ENCODE results near the gene FGF6. TPM values are rescaled to one million over a fixed set of nuclear protein-coding genes. Genes with fewer than 3 reads are reported as not detected.

The FGF6 gene
- total RNA-seq, 1 experiment from 2014 or later: not detected

GRCh38 chr12:4433745-4434058 lies 11.9 kb downstream of the FGF6 start:
- Histone ChIP-seq H3K9me2 (ENCODE audit: insufficient read depth) (no peaks in the 10 kb centered on the region), H3K27ac (no peak overlapping the region), H3K4me3 (no peak overlapping the region), H3K4me1 (replicated peaks; ENCODE audit: insufficient read depth) (no peaks in the 10 kb centered on the region), H2AFZ (no peak overlapping the region), H3K27me3 (ENCODE audit: insufficient read depth, low read depth) (peaks cover 95% of the 10 kb centered on the region), H3K4me2 (no peak overlapping the region), H4K20me1 (ENCODE audit: insufficient read depth) (no peaks in the 10 kb centered on the region), H3K9me3 (ENCODE audit: insufficient read depth, low read depth) (no peaks in the 10 kb centered on the region), H3K36me3 (ENCODE audit: low read depth) (no peaks in the 10 kb centered on the region), H3F3A (ENCODE audit: insufficient read depth, low read depth) (no peaks in the 10 kb centered on the region), H3K79me2 (ENCODE audit: low read depth) (no peaks in the 10 kb centered on the region)
- TF ChIP-seq CTCF (conservative IDR thresholded peaks at IDR 0.05) (no peak), EZH2 (IDR thresholded peaks at IDR 0.05; ENCODE audit: low read depth) (no peak)
- POLR2A ChIA-PET (ENCODE audit: unreplicated experiment): no interaction called here
- CTCF ChIA-PET: no interaction called here
- DNase-seq: no peak
- intact Hi-C loops (cut with micrococcal nuclease; ENCODE audit: unreplicated experiment): no loop called here
- no TSS peak for BruUV-seq (replicated peaks)

- no peak for DNase-seq
- H3K4me1 ChIP-seq (replicated peaks; ENCODE audit: insufficient read depth): no peaks in the 10 kb centered on the region
- H3K27ac ChIP-seq: no peak overlapping the region
- POLR2A ChIA-PET (ENCODE audit: unreplicated experiment): no interaction called here
- no peak overlapping the region for H3K4me2 ChIP-seq
- H4K20me1 ChIP-seq (ENCODE audit: insufficient read depth): no peaks in the 10 kb centered on the region
- H2AFZ ChIP-seq: no peak overlapping the region
- no TSS peak for BruUV-seq (replicated peaks)
- H3K9me3 ChIP-seq (ENCODE audit: insufficient read depth, low read depth): no peaks in the 10 kb centered on the region
- H3K4me3 ChIP-seq: no peak overlapping the region
- no peak for TF ChIP-seq EZH2 (IDR thresholded peaks at IDR 0.05; ENCODE audit: low read depth)
- TF ChIP-seq CTCF (conservative IDR thresholded peaks at IDR 0.05): no peak
- H3F3A ChIP-seq (ENCODE audit: insufficient read depth, low read depth): no peaks in the 10 kb centered on the region
- peaks cover 98% of the 10 kb centered on the region for H3K27me3 ChIP-seq (ENCODE audit: insufficient read depth, low read depth)
- intact Hi-C loops (cut with micrococcal nuclease; ENCODE audit: unreplicated experiment): no loop called here
- no peaks in the 10 kb centered on the region for H3K9me2 ChIP-seq (ENCODE audit: insufficient read depth)
- H3K79me2 ChIP-seq (ENCODE audit: low read depth): no peaks in the 10 kb centered on the region
- CTCF ChIA-PET: no interaction called here
- H3K36me3 ChIP-seq (ENCODE audit: low read depth): no peaks in the 10 kb centered on the region
Observed at GRCh38 chr12:4432878-4433744, 12.5 kb downstream of the FGF6 start.

- Histone ChIP-seq H3K9me3 (ENCODE audit: insufficient read depth, low read depth) (no peaks in the 10 kb centered on the region), H3K36me3 (ENCODE audit: low read depth) (no peaks in the 10 kb centered on the region), H3K27me3 (ENCODE audit: insufficient read depth, low read depth) (peaks cover 98% of the 10 kb centered on the region), H2AFZ (no peak overlapping the region), H4K20me1 (ENCODE audit: insufficient read depth) (no peaks in the 10 kb centered on the region), H3K79me2 (ENCODE audit: low read depth) (no peaks in the 10 kb centered on the region), H3K27ac (no peak overlapping the region), H3K4me1 (replicated peaks; ENCODE audit: insufficient read depth) (no peaks in the 10 kb centered on the region), H3K4me2 (no peak overlapping the region), H3K9me2 (ENCODE audit: insufficient read depth) (no peaks in the 10 kb centered on the region), H3K4me3 (no peak overlapping the region), H3F3A (ENCODE audit: insufficient read depth, low read depth) (no peaks in the 10 kb centered on the region)
- intact Hi-C loops (cut with micrococcal nuclease; ENCODE audit: unreplicated experiment): no loop called here
- no TSS peak for BruUV-seq (replicated peaks)
- ChIA-PET POLR2A (ENCODE audit: unreplicated experiment) (no interaction called here), CTCF (no interaction called here)
- TF ChIP-seq CTCF (conservative IDR thresholded peaks at IDR 0.05): no peak
- no peak for DNase-seq
Observed at GRCh38 chr12:4431866-4432265, 13.7 kb downstream of the FGF6 start.
